Uterus (tissue), 2 donors: ENCODE measurements around the gene MRPS5.

ENCODE experiments used
- POLR2A ChIP-seq, 2 donors: fragments of 450-650 bp; IDR thresholded peaks; one replicate each; pipeline ENCODE4 v1.6.1; 2016; ENCODE audit warnings: antibody characterized with exemption in 2 of 2, mild to moderate bottlenecking in 1 of 2, moderate library complexity in 1 of 2
- TF ChIP-seq, protein P1 (sequence below), 4 experiments: fragments of 200-600 bp in 2 of 4; fragments of 450-650 bp in 2 of 4; sonication (generic) in 2 of 4; IDR thresholded peaks; one replicate each; pipeline ENCODE4 v1.5.1; 2016 to 2019; ENCODE audit warnings: antibody characterized with exemption in 4 of 4, mild to moderate bottlenecking in 2 of 4, moderate library complexity in 1 of 4

DNA sequence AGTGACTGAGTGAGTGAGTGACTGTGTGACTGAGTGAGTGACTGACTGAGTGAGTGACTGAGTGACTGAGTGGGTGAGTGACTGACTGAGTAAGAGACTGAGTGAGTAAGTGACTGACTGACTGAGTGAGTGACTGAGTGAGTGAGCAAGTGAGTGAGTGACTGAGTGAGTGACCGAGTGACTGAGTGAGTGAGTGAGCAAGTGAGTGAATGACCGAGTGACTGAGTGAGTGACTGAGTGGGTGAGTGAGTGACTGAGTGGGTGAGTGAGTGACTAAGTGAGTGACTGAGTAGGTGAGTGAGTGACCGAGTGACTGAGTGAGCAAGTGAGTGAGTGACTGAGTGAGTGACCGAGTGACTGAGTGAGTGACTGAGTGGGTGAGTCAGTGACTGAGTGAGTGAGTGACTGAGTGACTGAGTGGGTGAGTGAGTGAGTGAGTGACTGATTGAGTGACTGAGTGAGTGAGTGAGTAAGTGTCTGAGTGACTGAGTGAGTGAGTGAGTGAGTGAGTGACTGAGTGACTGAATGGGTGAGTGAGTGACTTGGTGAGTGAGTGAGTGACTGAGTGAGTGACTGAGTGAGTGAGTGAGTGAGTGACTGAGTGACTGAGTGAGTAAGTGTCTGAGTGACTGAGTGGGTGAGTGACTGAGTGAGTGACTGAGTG is 82.8 kb downstream of the MRPS5 start:
- TF ChIP-seq, protein P1, sequence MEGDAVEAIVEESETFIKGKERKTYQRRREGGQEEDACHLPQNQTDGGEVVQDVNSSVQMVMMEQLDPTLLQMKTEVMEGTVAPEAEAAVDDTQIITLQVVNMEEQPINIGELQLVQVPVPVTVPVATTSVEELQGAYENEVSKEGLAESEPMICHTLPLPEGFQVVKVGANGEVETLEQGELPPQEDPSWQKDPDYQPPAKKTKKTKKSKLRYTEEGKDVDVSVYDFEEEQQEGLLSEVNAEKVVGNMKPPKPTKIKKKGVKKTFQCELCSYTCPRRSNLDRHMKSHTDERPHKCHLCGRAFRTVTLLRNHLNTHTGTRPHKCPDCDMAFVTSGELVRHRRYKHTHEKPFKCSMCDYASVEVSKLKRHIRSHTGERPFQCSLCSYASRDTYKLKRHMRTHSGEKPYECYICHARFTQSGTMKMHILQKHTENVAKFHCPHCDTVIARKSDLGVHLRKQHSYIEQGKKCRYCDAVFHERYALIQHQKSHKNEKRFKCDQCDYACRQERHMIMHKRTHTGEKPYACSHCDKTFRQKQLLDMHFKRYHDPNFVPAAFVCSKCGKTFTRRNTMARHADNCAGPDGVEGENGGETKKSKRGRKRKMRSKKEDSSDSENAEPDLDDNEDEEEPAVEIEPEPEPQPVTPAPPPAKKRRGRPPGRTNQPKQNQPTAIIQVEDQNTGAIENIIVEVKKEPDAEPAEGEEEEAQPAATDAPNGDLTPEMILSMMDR (IDR thresholded peaks at IDR 0.05) = no peak
- TF ChIP-seq POLR2A (IDR thresholded peaks at IDR 0.05) = no peak
